Endothelial cell of umbilical vein (primary cell): ENCODE results near the gene OLA1.

Experiments used
- EZH2 ChIP-seq: IDR thresholded peaks from 2 replicates; pipeline ENCODE4 v1.6.1; 2012; ENCODE audit warnings: borderline replicate concordance, low read depth, mild to moderate bottlenecking, moderate library complexity, low read length, inconsistent platforms; ENCODE audit not compliant: severe bottlenecking
- POLR2A ChIP-seq: IDR thresholded peaks from 2 replicates; pipeline ENCODE4 v1.6.1; 2012; ENCODE audit warnings: low read depth, mild to moderate bottlenecking, control low read depth, low read length
- TF ChIP-seq, protein P1 (sequence below), 2 donors: IDR thresholded peaks; 1 replicate in 1 of 2; 2 replicates in 1 of 2; pipeline ENCODE4 v1.5.1; 2011; ENCODE audit warnings: low read length in 2 of 2, mild to moderate bottlenecking in 2 of 2, moderate library complexity in 2 of 2, control low read depth in 1 of 2, inconsistent platforms in 1 of 2, low read depth in 1 of 2; ENCODE audit not compliant: insufficient read depth in 1 of 2; ENCODE audit errors: extremely low read depth in 1 of 2
- TF ChIP-seq, protein P2 (sequence below): IDR thresholded peaks from 2 replicates; pipeline ENCODE4 v1.6.1; 2011; ENCODE audit not compliant: insufficient read depth, insufficient read length

- TF ChIP-seq, protein P1, sequence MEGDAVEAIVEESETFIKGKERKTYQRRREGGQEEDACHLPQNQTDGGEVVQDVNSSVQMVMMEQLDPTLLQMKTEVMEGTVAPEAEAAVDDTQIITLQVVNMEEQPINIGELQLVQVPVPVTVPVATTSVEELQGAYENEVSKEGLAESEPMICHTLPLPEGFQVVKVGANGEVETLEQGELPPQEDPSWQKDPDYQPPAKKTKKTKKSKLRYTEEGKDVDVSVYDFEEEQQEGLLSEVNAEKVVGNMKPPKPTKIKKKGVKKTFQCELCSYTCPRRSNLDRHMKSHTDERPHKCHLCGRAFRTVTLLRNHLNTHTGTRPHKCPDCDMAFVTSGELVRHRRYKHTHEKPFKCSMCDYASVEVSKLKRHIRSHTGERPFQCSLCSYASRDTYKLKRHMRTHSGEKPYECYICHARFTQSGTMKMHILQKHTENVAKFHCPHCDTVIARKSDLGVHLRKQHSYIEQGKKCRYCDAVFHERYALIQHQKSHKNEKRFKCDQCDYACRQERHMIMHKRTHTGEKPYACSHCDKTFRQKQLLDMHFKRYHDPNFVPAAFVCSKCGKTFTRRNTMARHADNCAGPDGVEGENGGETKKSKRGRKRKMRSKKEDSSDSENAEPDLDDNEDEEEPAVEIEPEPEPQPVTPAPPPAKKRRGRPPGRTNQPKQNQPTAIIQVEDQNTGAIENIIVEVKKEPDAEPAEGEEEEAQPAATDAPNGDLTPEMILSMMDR (IDR thresholded peaks at IDR 0.05; ENCODE audit: extremely low read depth in 1 of 2, insufficient read depth in 1 of 2, low read depth in 1 of 2, low read length in 2 of 2): no peak
- TF ChIP-seq EZH2 (no peak), POLR2A (no peak)
- TF ChIP-seq, protein P2, sequence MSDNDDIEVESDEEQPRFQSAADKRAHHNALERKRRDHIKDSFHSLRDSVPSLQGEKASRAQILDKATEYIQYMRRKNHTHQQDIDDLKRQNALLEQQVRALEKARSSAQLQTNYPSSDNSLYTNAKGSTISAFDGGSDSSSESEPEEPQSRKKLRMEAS: no peak
Measured at GRCh38 chr2:174184504-174184903, 63.8 kb downstream of the OLA1 start.
